ENCODE results near the gene NKAIN2. TPM values are rescaled to one million over a fixed set of nuclear protein-coding genes. Genes with fewer than 3 reads are reported as not detected.
A peak's percentile ranks its signal among the peaks of the same experiment; 100 is the strongest.

NKAIN2 gene
- total RNA-seq, 1 experiment from 2014 or later = 2.5 TPM

- no peak for DNase-seq (ENCODE audit: low read depth)
- in situ Hi-C loops (cut with HindIII; ENCODE audit: low pct_unique_long_range_greater_than_20kb, low sequenced_read_pairs) = no loop called here
Observed at GRCh38 chr6:124753562-124754105, 950.0 kb downstream of the NKAIN2 start.

GRCh38 chr6:124755321-124755720 is 951.7 kb downstream of the NKAIN2 start:
- in situ Hi-C loops (cut with HindIII; ENCODE audit: low pct_unique_long_range_greater_than_20kb, low sequenced_read_pairs) = no loop called here
- no peak for DNase-seq (ENCODE audit: low read depth)

GRCh38 chr6:124757560-124757959 is 953.9 kb downstream of the NKAIN2 start:
- in situ Hi-C loops (cut with HindIII; ENCODE audit: low pct_unique_long_range_greater_than_20kb, low sequenced_read_pairs) = no loop called here
- no peak for DNase-seq (ENCODE audit: low read depth)

- no peak for DNase-seq (ENCODE audit: low read depth)
- in situ Hi-C loops (cut with HindIII; ENCODE audit: low pct_unique_long_range_greater_than_20kb, low sequenced_read_pairs) = no loop called here
Observed at GRCh38 chr6:124758663-124759062, 955.0 kb downstream of the NKAIN2 start.

GRCh38 chr6:124765280-124765679 is 961.6 kb downstream of the NKAIN2 start:
- in situ Hi-C loops (cut with HindIII; ENCODE audit: low pct_unique_long_range_greater_than_20kb, low sequenced_read_pairs) = no loop called here
- DNase-seq (ENCODE audit: low read depth) = no peak

GRCh38 chr6:124768224-124768623 is 964.6 kb downstream of the NKAIN2 start:
- no peak for DNase-seq (ENCODE audit: low read depth)
- in situ Hi-C loops (cut with HindIII; ENCODE audit: low pct_unique_long_range_greater_than_20kb, low sequenced_read_pairs) = no loop called here

GRCh38 chr6:124769811-124770544 is 966.3 kb downstream of the NKAIN2 start:
- in situ Hi-C loops (cut with HindIII; ENCODE audit: low pct_unique_long_range_greater_than_20kb, low sequenced_read_pairs) = no loop called here
- DNase-seq (ENCODE audit: low read depth) = no peak

- no peak for DNase-seq (ENCODE audit: low read depth)
- in situ Hi-C loops (cut with HindIII; ENCODE audit: low pct_unique_long_range_greater_than_20kb, low sequenced_read_pairs) = no loop called here
Observed at GRCh38 chr6:124770784-124771183, 967.1 kb downstream of the NKAIN2 start.

GRCh38 chr6:124772733-124773319 is 969.2 kb downstream of the NKAIN2 start:
- in situ Hi-C loops (cut with HindIII; ENCODE audit: low pct_unique_long_range_greater_than_20kb, low sequenced_read_pairs) = no loop called here
- no peak for DNase-seq (ENCODE audit: low read depth)

GRCh38 chr6:124775121-124775520 is 971.5 kb downstream of the NKAIN2 start:
- no peak for DNase-seq (ENCODE audit: low read depth)
- in situ Hi-C loops (cut with HindIII; ENCODE audit: low pct_unique_long_range_greater_than_20kb, low sequenced_read_pairs) = no loop called here

GRCh38 chr6:124777863-124778262 is 974.2 kb downstream of the NKAIN2 start:
- no peak for DNase-seq (ENCODE audit: low read depth)
- in situ Hi-C loops (cut with HindIII; ENCODE audit: low pct_unique_long_range_greater_than_20kb, low sequenced_read_pairs) = no loop called here

- in situ Hi-C loops (cut with HindIII; ENCODE audit: low pct_unique_long_range_greater_than_20kb, low sequenced_read_pairs) = no loop called here
- DNase-seq (ENCODE audit: low read depth) = peak; percentile 66
Observed at GRCh38 chr6:124780623-124781022, 977.0 kb downstream of the NKAIN2 start.

- in situ Hi-C loops (cut with HindIII; ENCODE audit: low pct_unique_long_range_greater_than_20kb, low sequenced_read_pairs) = no loop called here
Observed at GRCh38 chr6:124783344-124783743, 979.7 kb downstream of the NKAIN2 start.

GRCh38 chr6:124791156-124791555 is 987.5 kb downstream of the NKAIN2 start:
- in situ Hi-C loops (cut with HindIII; ENCODE audit: low pct_unique_long_range_greater_than_20kb, low sequenced_read_pairs) = no loop called here

More at GRCh38 chr6:124783344-124783743, 979.7 kb downstream of the NKAIN2 start:
- DNase-seq (ENCODE audit: low read depth) = no peak

GRCh38 chr6:124792386-124792785 is 988.7 kb downstream of the NKAIN2 start:
- DNase-seq (ENCODE audit: low read depth) = peak; percentile 5
- in situ Hi-C loops (cut with HindIII; ENCODE audit: low pct_unique_long_range_greater_than_20kb, low sequenced_read_pairs) = no loop called here

More at GRCh38 chr6:124791156-124791555, 987.5 kb downstream of the NKAIN2 start:
- DNase-seq (ENCODE audit: low read depth) = no peak

GRCh38 chr6:124793398-124793797 is 989.7 kb downstream of the NKAIN2 start:
- DNase-seq (ENCODE audit: low read depth) = no peak
- in situ Hi-C loops (cut with HindIII; ENCODE audit: low pct_unique_long_range_greater_than_20kb, low sequenced_read_pairs) = no loop called here

GRCh38 chr6:124795643-124796463 is 992.2 kb downstream of the NKAIN2 start:
- DNase-seq (ENCODE audit: low read depth) = peak; percentile 28
- in situ Hi-C loops (cut with HindIII; ENCODE audit: low pct_unique_long_range_greater_than_20kb, low sequenced_read_pairs) = no loop called here

GRCh38 chr6:124796464-124796970 is 992.9 kb downstream of the NKAIN2 start:
- no peak for DNase-seq (ENCODE audit: low read depth)

GRCh38 chr6:124797224-124797623 is 993.6 kb downstream of the NKAIN2 start:
- no peak for DNase-seq (ENCODE audit: low read depth)
- in situ Hi-C loops (cut with HindIII; ENCODE audit: low pct_unique_long_range_greater_than_20kb, low sequenced_read_pairs) = no loop called here

More at GRCh38 chr6:124796464-124796970, 992.9 kb downstream of the NKAIN2 start:
- in situ Hi-C loops (cut with HindIII; ENCODE audit: low pct_unique_long_range_greater_than_20kb, low sequenced_read_pairs) = no loop called here
